ENCODE measurements around the gene MRPL53. TPM values are rescaled to one million over a fixed set of nuclear protein-coding genes. Genes with fewer than 3 reads are reported as not detected.
A peak's percentile ranks its signal among the peaks of the same experiment; 100 is the strongest.

The MRPL53 gene
- total and polyA plus RNA-seq, 2 of the 13 experiments (the other 11 are each of a cell fraction or from before 2014, with no cell fraction given) = 34.3 to 51.9 TPM

DNA sequence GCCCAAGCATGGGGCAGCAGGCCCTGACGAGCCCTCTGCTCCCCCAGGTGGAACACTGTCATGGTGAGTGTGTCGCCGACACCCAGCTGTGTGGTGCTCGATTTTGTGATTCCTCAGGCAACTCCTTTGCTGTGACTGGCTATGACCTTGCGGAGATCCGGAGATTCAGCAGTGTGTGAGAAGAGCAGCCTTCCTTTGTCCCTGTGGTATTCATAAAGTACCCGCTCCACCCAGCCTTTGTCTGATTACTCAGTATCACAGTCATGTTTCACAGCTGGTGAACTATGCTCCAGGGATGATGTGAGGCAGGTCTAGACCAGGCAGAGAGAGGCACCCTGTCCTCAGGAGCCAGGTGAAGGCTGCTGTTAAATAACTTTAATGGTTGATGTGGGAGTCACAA lies 47.0 kb downstream of the MRPL53 start (continued):
- TF ChIP-seq, protein P1, sequence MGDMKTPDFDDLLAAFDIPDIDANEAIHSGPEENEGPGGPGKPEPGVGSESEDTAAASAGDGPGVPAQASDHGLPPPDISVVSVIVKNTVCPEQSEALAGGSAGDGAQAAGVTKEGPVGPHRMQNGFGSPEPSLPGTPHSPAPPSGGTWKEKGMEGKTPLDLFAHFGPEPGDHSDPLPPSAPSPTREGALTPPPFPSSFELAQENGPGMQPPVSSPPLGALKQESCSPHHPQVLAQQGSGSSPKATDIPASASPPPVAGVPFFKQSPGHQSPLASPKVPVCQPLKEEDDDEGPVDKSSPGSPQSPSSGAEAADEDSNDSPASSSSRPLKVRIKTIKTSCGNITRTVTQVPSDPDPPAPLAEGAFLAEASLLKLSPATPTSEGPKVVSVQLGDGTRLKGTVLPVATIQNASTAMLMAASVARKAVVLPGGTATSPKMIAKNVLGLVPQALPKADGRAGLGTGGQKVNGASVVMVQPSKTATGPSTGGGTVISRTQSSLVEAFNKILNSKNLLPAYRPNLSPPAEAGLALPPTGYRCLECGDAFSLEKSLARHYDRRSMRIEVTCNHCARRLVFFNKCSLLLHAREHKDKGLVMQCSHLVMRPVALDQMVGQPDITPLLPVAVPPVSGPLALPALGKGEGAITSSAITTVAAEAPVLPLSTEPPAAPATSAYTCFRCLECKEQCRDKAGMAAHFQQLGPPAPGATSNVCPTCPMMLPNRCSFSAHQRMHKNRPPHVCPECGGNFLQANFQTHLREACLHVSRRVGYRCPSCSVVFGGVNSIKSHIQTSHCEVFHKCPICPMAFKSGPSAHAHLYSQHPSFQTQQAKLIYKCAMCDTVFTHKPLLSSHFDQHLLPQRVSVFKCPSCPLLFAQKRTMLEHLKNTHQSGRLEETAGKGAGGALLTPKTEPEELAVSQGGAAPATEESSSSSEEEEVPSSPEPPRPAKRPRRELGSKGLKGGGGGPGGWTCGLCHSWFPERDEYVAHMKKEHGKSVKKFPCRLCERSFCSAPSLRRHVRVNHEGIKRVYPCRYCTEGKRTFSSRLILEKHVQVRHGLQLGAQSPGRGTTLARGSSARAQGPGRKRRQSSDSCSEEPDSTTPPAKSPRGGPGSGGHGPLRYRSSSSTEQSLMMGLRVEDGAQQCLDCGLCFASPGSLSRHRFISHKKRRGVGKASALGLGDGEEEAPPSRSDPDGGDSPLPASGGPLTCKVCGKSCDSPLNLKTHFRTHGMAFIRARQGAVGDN (CRISPR knock-in tag; IDR thresholded peaks at IDR 0.05) = peak; percentile 41; the same call in 1 of the 2 replicates
- TF ChIP-seq HOXA3 (CRISPR knock-in tag; IDR thresholded peaks at IDR 0.05) (0 out of 2 replicates have a peak, but pooled peaks have one; percentile 15), RXRA (CRISPR knock-in tag; IDR thresholded peaks at IDR 0.05) (peak; percentile 59; the same call in 1 of the 2 replicates), ZNF329 (CRISPR knock-in tag; IDR thresholded peaks at IDR 0.05; ENCODE audit: low read depth) (no peak), SRSF4 (IDR thresholded peaks at IDR 0.05; ENCODE audit: low read depth, low read length, poor library complexity, severe bottlenecking) (no peak), FOXA1 (IDR thresholded peaks at IDR 0.05) (no peak), FOXA1 (CRISPR knock-in tag; IDR thresholded peaks at IDR 0.05) (0 out of 2 replicates have a peak, but pooled peaks have one; percentile 30), TBX2 (CRISPR knock-in tag; IDR thresholded peaks at IDR 0.05; ENCODE audit: borderline replicate concordance) (peak; percentile 8; the same call in 1 of the 2 replicates), NCOA5 (CRISPR knock-in tag; IDR thresholded peaks at IDR 0.05) (no peak), KDM3A (CRISPR knock-in tag; IDR thresholded peaks at IDR 0.05; ENCODE audit: low read depth) (no peak), ZSCAN29 (CRISPR knock-in tag; conservative IDR thresholded peaks at IDR 0.05) (no peak), FIP1L1 (IDR thresholded peaks at IDR 0.05; ENCODE audit: borderline replicate concordance, insufficient read depth, low read depth, low read length) (no peak), POLR2AphosphoS5 (IDR thresholded peaks at IDR 0.05; ENCODE audit: low read depth, low read length) (peak; percentile 15; the same call in 1 of the 2 replicates), RBFOX2 (IDR thresholded peaks at IDR 0.05; ENCODE audit: low read depth, low read length) (0 out of 2 replicates have a peak, but pooled peaks have one; percentile 4)
- TF ChIP-seq, protein P2, sequence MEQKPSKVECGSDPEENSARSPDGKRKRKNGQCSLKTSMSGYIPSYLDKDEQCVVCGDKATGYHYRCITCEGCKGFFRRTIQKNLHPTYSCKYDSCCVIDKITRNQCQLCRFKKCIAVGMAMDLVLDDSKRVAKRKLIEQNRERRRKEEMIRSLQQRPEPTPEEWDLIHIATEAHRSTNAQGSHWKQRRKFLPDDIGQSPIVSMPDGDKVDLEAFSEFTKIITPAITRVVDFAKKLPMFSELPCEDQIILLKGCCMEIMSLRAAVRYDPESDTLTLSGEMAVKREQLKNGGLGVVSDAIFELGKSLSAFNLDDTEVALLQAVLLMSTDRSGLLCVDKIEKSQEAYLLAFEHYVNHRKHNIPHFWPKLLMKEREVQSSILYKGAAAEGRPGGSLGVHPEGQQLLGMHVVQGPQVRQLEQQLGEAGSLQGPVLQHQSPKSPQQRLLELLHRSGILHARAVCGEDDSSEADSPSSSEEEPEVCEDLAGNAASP (CRISPR knock-in tag; IDR thresholded peaks at IDR 0.05; ENCODE audit: borderline replicate concordance) = peak; percentile 51; the same call in 1 of the 2 replicates
- TF ChIP-seq, protein P3, sequence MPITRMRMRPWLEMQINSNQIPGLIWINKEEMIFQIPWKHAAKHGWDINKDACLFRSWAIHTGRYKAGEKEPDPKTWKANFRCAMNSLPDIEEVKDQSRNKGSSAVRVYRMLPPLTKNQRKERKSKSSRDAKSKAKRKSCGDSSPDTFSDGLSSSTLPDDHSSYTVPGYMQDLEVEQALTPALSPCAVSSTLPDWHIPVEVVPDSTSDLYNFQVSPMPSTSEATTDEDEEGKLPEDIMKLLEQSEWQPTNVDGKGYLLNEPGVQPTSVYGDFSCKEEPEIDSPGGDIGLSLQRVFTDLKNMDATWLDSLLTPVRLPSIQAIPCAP (CRISPR knock-in tag; IDR thresholded peaks at IDR 0.05; ENCODE audit: low read depth) = no peak
- TF ChIP-seq, protein P4, sequence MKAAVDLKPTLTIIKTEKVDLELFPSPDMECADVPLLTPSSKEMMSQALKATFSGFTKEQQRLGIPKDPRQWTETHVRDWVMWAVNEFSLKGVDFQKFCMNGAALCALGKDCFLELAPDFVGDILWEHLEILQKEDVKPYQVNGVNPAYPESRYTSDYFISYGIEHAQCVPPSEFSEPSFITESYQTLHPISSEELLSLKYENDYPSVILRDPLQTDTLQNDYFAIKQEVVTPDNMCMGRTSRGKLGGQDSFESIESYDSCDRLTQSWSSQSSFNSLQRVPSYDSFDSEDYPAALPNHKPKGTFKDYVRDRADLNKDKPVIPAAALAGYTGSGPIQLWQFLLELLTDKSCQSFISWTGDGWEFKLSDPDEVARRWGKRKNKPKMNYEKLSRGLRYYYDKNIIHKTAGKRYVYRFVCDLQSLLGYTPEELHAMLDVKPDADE (CRISPR knock-in tag; IDR thresholded peaks at IDR 0.05) = no peak
- TF ChIP-seq, protein P5, sequence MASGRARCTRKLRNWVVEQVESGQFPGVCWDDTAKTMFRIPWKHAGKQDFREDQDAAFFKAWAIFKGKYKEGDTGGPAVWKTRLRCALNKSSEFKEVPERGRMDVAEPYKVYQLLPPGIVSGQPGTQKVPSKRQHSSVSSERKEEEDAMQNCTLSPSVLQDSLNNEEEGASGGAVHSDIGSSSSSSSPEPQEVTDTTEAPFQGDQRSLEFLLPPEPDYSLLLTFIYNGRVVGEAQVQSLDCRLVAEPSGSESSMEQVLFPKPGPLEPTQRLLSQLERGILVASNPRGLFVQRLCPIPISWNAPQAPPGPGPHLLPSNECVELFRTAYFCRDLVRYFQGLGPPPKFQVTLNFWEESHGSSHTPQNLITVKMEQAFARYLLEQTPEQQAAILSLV (CRISPR knock-in tag; IDR thresholded peaks at IDR 0.05; ENCODE audit: borderline replicate concordance) = 0 out of 2 replicates have a peak, but pooled peaks have one; percentile 40
- TF ChIP-seq, protein P6, sequence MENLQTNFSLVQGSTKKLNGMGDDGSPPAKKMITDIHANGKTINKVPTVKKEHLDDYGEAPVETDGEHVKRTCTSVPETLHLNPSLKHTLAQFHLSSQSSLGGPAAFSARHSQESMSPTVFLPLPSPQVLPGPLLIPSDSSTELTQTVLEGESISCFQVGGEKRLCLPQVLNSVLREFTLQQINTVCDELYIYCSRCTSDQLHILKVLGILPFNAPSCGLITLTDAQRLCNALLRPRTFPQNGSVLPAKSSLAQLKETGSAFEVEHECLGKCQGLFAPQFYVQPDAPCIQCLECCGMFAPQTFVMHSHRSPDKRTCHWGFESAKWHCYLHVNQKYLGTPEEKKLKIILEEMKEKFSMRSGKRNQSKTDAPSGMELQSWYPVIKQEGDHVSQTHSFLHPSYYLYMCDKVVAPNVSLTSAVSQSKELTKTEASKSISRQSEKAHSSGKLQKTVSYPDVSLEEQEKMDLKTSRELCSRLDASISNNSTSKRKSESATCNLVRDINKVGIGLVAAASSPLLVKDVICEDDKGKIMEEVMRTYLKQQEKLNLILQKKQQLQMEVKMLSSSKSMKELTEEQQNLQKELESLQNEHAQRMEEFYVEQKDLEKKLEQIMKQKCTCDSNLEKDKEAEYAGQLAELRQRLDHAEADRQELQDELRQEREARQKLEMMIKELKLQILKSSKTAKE (CRISPR knock-in tag; IDR thresholded peaks at IDR 0.05; ENCODE audit: borderline replicate concordance) = peak; percentile 47; the same call in 1 of the 2 replicates

Data from HepG2 (cell line).